Stimulated activated CD4-positive, alpha-beta T cell treated with anti-CD3 and anti-CD28 coated beads, Interleukin-1b, Interleukin-23, amount 100 ng/mL, for 48 hours (primary cell): ENCODE measurements around the gene ZER1.
"Not testable (repeated sequence)": the region's sequence is repeated elsewhere in the genome, so short reads cannot be mapped to it uniquely, and the experiment has no call there.

ENCODE experiments used
- DNase-seq: peaks from one replicate; pipeline ENCODE4 v3.0.0-alpha.2; 2020

Gene ZER1

DNA sequence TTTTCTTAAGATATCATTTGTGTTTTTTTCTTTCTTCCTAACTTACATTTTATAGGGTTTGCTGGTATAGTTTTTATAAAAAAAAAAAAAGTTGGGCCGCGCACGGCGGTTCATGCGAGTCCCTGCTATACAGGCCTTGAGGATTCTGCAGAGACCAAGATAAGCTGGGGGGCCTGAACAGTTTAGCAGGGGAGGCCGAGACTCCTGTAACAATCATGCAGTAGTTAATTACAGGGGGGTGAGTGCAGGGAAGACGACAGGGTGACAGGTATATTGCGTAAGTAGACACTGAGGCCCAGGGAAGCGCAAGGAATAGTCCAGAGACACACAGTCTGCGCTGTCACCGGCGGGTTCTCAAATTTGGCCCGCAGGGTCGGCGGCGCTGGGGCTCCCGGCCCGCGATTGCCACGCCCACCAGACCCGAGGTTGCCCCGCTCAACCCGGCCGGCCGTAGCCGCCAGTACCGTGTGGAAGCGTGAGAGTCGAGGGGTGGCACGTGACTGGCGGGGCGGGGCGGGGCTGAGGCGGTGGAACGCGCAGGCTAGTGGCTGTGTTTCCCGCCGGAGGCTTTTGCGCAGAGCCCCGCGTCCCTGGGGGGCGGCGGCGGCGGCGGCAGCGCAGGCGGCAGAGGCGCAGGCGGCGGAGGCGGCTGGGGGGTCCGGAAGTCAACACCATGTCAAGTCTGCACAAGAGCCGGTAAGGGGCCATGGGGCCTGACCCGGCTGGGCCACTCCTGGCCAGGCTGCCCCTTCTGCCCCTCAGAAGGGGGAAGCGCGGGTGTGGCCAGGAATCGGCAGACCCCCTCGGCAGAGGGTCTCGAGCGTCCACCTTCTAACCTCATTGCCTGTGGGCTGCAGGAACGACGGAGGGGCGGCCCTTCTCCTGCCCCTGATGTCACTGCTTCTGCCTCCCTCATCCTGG is 15.2 kb upstream of the ZER1 start, which contains the start of gene TBC1D13:
TBC1D13 (plus strand) TSS at position 573 of the 921 bp plus-strand sequence; CDS start at position 674, 101 bp downstream.
- DNase-seq = peak; percentile 89

- DNase-seq = no peak
Measured at GRCh38 chr9:128785427-128785826, 13.7 kb upstream of the ZER1 start.

GRCh38 chr9:128782669-128783068 is 10.9 kb upstream of the ZER1 start:
- DNase-seq = no peak

- no peak for DNase-seq
Measured at GRCh38 chr9:128781187-128782070, 9.7 kb upstream of the ZER1 start.

GRCh38 chr9:128780093-128780492 is 8.4 kb upstream of the ZER1 start:
- DNase-seq = not testable (repeated sequence)

GRCh38 chr9:128774804-128775203 is 3.1 kb upstream of the ZER1 start:
- DNase-seq = no peak

DNA sequence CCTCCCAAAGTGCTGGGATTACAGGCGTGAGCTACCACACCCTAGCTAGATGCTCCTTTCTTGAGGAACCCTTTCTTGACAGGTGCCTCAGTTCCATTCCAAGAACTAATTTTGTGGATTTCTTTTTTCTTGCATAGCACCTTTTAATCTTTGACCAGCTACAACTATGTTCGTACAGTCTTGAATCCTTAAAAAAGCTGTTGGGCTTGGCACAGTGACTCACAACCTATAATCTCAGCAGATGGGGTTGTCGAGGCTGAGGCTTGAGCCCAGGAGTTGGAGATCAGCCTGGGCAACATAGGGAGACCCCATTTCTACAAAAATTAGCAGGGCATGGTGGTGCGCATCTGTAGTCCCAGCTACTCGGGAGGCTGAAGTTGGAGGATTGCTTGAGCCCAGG is 1.3 kb upstream of the ZER1 start:
- DNase-seq = no peak

- DNase-seq = no peak
Measured at GRCh38 chr9:128771094-128771721, 519 bp downstream of the ZER1 start.

DNA sequence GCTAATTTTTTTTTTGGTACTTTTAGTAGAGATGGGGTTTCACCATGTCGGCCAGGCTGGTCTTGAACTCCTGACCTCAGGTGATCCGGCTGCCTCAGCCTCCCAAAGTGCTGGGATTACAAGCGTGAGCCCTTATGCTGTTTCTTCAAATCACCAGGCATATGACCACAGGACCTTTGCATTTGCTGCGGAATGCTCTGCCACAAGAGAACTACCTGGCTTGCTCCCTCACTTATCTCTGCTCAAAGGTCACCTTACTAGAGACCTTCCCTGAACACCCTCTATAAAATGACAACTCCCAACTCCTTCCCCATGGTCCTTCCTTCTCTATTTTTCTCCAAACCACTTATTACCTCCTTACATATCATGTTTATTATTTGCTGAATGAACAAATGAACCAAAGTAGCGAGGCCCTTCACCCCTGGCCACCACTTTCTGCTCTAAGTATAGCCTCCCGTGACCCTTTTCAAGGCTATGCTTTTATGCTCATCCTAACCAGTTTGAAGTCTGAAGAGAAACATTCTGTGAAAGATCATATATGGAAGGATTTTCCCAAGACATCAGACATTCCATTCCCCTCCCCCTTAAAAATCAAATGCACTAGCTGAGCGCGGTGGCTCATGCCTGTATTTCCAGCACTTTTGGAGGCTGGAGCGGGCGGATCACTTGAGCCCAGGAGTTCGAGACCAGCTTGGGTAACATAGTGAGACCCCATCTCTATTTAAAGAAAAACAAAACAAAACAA is 1.3 kb downstream of the ZER1 start:
- DNase-seq = no peak

- no peak for DNase-seq
Measured at GRCh38 chr9:128768606-128769005, 3.1 kb downstream of the ZER1 start.

- no peak for DNase-seq
Measured at GRCh38 chr9:128765499-128765898, 6.2 kb downstream of the ZER1 start.

- DNase-seq = no peak
Measured at GRCh38 chr9:128764361-128764760, 7.4 kb downstream of the ZER1 start.

DNA sequence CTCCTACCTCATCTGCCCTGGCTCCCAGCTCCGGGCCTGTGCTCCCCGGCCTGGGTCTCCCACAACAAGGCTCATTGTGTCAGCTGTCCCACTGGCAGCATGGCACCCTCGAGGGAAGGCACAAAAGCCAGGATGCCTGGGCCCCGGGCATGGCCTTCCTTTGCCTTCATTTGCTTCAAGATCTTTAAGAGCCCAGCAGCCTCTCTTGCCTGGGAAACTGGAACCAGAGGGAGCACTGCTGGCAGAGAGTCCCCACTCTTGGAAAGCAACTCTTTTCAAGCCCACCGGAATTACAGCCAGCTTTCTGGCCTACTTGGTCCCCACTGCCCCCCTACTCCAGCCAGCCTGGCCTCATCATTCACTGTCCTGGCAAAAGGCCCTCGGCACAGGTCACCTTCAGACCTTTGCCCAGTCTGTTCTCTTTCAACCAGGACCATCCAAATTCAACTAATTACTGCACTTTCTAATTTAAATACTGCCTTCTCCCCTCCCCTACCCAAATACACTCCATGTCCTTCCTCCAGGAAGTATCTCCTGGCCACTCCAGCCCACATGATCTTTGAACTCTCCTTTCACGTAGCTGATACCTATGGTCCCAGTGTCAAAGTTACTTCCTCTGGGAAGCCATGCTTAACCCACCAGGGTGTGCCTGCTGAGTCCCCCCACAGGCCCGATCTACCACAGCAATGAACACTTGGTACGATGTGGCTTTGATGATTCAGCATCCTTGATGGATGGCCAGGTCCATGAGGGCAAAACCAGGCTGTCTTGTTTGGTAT is 8.9 kb downstream of the ZER1 start:
- DNase-seq = no peak

DNA sequence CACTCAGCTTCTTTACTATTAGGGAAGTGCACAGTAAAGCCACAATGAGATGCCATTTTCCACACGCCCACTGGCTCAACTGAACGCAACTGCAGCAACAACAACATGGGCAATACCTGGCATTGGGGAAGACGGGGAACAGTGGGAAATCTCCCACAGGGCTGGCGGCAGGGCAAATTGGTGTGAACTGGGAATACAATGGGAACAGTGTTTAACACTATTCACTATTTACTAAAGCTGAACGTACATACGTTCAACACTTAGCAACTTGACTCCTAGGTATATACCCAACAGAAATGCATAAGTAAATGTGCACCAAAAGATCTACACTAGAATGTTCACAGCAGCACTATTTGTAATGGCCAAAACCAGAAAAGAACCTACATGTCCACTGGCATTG is 14.1 kb downstream of the ZER1 start:
- DNase-seq = no peak

DNA sequence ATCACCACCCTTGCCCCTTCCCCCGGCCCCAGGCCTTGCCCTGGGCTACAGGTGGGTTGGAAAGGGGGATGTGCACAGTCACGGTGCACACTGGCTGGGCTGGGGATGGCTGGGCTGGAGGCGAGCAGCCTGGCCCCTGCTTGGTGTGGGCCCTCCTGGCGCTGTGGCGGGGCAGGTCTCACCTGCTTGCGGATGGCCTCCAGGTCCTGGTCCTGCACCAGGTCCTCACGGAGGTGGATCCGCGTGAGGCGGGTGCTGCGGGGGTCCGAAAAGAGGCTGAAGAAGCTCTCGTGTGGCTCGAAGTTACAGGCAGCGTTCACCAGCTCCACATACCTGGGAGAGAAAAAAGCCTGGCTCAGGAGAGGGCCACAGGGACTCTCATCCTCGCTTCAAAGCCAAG is 18.1 kb downstream of the ZER1 start:
- DNase-seq = no peak

GRCh38 chr9:128750926-128751595 is 20.7 kb downstream of the ZER1 start:
- no peak for DNase-seq

- DNase-seq = no peak
Measured at GRCh38 chr9:128747241-128747640, 24.5 kb downstream of the ZER1 start.

- no peak for DNase-seq
Measured at GRCh38 chr9:128743421-128743820, 28.3 kb downstream of the ZER1 start.

DNA sequence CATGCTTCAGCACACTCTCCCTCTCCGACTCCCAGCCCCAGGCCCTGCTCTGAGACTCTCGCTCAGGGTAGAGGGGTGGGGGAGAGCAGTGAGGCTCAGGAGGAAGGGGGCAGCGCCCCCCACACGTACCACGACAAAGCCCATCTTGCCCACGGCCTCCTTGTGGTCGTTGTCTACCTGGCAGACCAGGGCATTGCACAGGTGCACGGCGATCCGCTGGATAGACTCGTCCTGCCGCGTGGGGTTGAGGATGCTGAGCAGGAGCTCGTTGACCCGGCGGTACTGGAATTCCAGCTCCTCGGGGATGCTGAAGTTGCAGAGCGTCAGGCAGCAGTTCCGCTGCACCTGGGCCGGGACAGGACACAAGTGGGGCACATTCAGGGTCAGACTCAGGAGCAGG is 29.3 kb downstream of the ZER1 start:
- DNase-seq = no peak

- DNase-seq = no peak
Measured at GRCh38 chr9:128735373-128735772, 36.4 kb downstream of the ZER1 start.

DNA sequence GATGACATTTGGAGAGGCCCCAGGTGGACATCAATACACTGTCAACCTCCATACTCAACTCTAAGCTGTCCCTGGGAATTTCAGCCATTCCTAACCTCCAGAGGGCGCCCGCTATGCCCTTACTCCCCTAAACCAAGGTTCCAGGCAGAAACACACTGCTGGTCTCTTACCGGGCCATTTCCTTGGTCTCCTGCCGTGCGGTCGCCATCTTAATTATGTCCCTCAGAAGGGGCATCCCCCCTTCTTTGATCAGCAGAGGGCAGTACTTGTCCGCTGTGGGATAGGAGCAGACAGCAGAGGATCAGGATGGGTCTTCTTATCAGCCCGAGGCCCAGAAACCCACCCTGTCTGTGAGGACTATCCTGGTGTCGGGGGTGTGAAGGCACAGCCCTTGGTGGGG is 38.5 kb downstream of the ZER1 start:
- no peak for DNase-seq
